GM23338 (cell line): ENCODE data around the gene SGCG. TPM values are rescaled to one million over a fixed set of nuclear protein-coding genes. Genes with fewer than 3 reads are reported as not detected.
A peak's percentile ranks its signal among the peaks of the same experiment; 100 is the strongest.

Source experiments
- ATAC-seq: fragments of 200-7000 bp; cut with Tn5 transposase; 3 replicates; pipeline ENCODE4 v1.9.1; 2020
- DNase-seq: peaks from one replicate; pipeline ENCODE4 v3.0.0-alpha.2; 2015; ENCODE audit warnings: low spot score
- H2AFZ ChIP-seq: fragments of 200-600 bp; sonication (generic); 2 replicates; pipeline ENCODE4 v1.8.0; 2016; ENCODE audit warnings: antibody characterized with exemption, mild to moderate bottlenecking, moderate library complexity
- H3F3A ChIP-seq: fragments of 200-600 bp; sonication (generic); replicated peaks from 2 replicates; pipeline ENCODE4 v1.8.0; 2017; ENCODE audit warnings: antibody characterized with exemption, mixed run types, low read depth
- H3K27ac ChIP-seq: fragments of 200-600 bp; sonication (generic); 2 replicates; pipeline ENCODE4 v1.6.1; 2016; ENCODE audit warnings: low read depth
- H3K27me3 ChIP-seq: fragments of 200-600 bp; sonication (generic); 2 replicates; pipeline ENCODE4 v1.8.0; 2016; ENCODE audit warnings: mild to moderate bottlenecking, mixed run types, moderate library complexity; ENCODE audit not compliant: insufficient read depth
- H3K36me3 ChIP-seq: fragments of 200-600 bp; sonication (generic); 2 replicates; pipeline ENCODE4 v1.8.0; 2016; ENCODE audit warnings: mild to moderate bottlenecking; ENCODE audit not compliant: insufficient read depth
- H3K4me1 ChIP-seq: fragments of 200-600 bp; sonication (generic); 2 replicates; pipeline ENCODE4 v1.8.0; 2016; ENCODE audit warnings: mild to moderate bottlenecking, moderate library complexity; ENCODE audit not compliant: insufficient read depth
- H3K4me2 ChIP-seq: fragments of 200-600 bp; sonication (generic); 2 replicates; pipeline ENCODE4 v1.7.1; 2017; ENCODE audit warnings: mixed run types
- H3K4me3 ChIP-seq: fragments of 200-600 bp; sonication (generic); 2 replicates; pipeline ENCODE4 v1.6.1; 2016; ENCODE audit warnings: mixed run types
- H3K79me2 ChIP-seq: fragments of 200-600 bp; sonication (generic); replicated peaks from 2 replicates; pipeline ENCODE4 v1.8.0; 2017; ENCODE audit warnings: mild to moderate bottlenecking; ENCODE audit not compliant: insufficient read depth
- H3K9me2 ChIP-seq: fragments of 200-600 bp; sonication (generic); 2 replicates; pipeline ENCODE4 v1.8.0; 2017; ENCODE audit not compliant: insufficient read depth
- H4K20me1 ChIP-seq: fragments of 200-600 bp; sonication (generic); replicated peaks from 2 replicates; pipeline ENCODE4 v1.8.0; 2017; ENCODE audit warnings: mild to moderate bottlenecking; ENCODE audit not compliant: insufficient read depth
- H3K27ac Mint-ChIP-seq: 2 replicates; pipeline ENCODE4 v1.8.0; 2020; ENCODE audit warnings: inconsistent platforms, mild to moderate bottlenecking, moderate library complexity, mixed read lengths
- H3K27me3 Mint-ChIP-seq: 3 replicates; pipeline ENCODE4 v1.8.0; 2022; ENCODE audit warnings: low read depth, mild to moderate bottlenecking, moderate library complexity, mixed read lengths, inconsistent platforms; ENCODE audit not compliant: insufficient read depth, poor library complexity
- H3K36me3 Mint-ChIP-seq: 3 replicates; pipeline ENCODE4 v1.8.0; 2021; ENCODE audit warnings: low read depth, mild to moderate bottlenecking, inconsistent platforms, moderate library complexity, mixed read lengths
- H3K4me1 Mint-ChIP-seq: 3 replicates; pipeline ENCODE4 v1.8.0; 2020; ENCODE audit warnings: mild to moderate bottlenecking, inconsistent platforms, mixed read lengths
- H3K4me3 Mint-ChIP-seq: 3 replicates; pipeline ENCODE4 v1.8.0; 2021; ENCODE audit warnings: moderate library complexity, mild to moderate bottlenecking, inconsistent platforms, mixed read lengths
- H3K9me3 Mint-ChIP-seq: 3 replicates; pipeline ENCODE4 v1.8.0; 2020; ENCODE audit warnings: moderate library complexity, mild to moderate bottlenecking, inconsistent platforms, mixed read lengths
- NANOG ChIP-seq: IDR thresholded peaks from 2 replicates; pipeline ENCODE4 v1.6.1; 2016; ENCODE audit warnings: antibody characterized with exemption, borderline replicate concordance
- STAT1 ChIP-seq: IDR thresholded peaks from one replicate; pipeline ENCODE4 v1.6.1; 2016; ENCODE audit warnings: antibody characterized with exemption; ENCODE audit not compliant: unreplicated experiment
- ZNF331 ChIP-seq: fragments of 250-450 bp; sonication (Bioruptor Pico); IDR thresholded peaks from 2 replicates; pipeline ENCODE4 v1.5.0; 2020; ENCODE audit warnings: low read depth, mild to moderate bottlenecking, moderate library complexity
- polyA plus RNA-seq: library from polyadenylated mRNA; unstranded; fragments of >200 nt; fragmentation: Nextera tagmentation; extraction: Ambion mirVana; gene quantifications from 2 replicates; pipeline ENCODE4 v1.2.1, GENCODE V29; 2016
- total RNA-seq: library from RNA; depleted of rRNA; stranded (reverse); fragments of >200 nt; shearing (Covaris generic); gene quantifications from 2 replicates; pipeline ENCODE4 v1.2.3, GENCODE V29; 2014
- TF ChIP-seq, protein P1 (sequence below), 2 experiments: fragments of 200-600 bp in 1 of 2; sonication (generic) in 1 of 2; conservative IDR thresholded peaks; 2 replicates each; pipeline versions ENCODE4 v1.5.1 to v1.6.1; 2016 to 2017; ENCODE audit warnings: antibody characterized with exemption in 2 of 2, low read depth in 2 of 2, mild to moderate bottlenecking in 2 of 2, moderate library complexity in 1 of 2
- TF ChIP-seq, protein P2 (sequence below): fragments of 250-450 bp; sonication (Bioruptor Pico); IDR thresholded peaks from 2 replicates; pipeline ENCODE4 v1.5.0; 2020; ENCODE audit warnings: mild to moderate bottlenecking, moderate library complexity

The SGCG gene
- total and polyA plus RNA-seq, 2 experiments from 2014 or later = not detected

- Histone ChIP-seq H3K4me2 (no peak overlapping the region), H3K4me3 (no peak overlapping the region), H3F3A (no peaks in the 10 kb centered on the region), H3K27ac (no peak overlapping the region), H4K20me1 (no peaks in the 10 kb centered on the region), H3K9me2 (no peaks in the 10 kb centered on the region), H3K4me1 (no peaks in the 10 kb centered on the region), H2AFZ (no peak overlapping the region), H3K36me3 (no peaks in the 10 kb centered on the region), H3K27me3 (no peaks in the 10 kb centered on the region), H3K79me2 (no peaks in the 10 kb centered on the region)
- H3K36me3 Mint-ChIP-seq = peaks cover 1% of the 10 kb centered on the region; the same call in 2 of the 3 replicates
- TF ChIP-seq, protein P1, sequence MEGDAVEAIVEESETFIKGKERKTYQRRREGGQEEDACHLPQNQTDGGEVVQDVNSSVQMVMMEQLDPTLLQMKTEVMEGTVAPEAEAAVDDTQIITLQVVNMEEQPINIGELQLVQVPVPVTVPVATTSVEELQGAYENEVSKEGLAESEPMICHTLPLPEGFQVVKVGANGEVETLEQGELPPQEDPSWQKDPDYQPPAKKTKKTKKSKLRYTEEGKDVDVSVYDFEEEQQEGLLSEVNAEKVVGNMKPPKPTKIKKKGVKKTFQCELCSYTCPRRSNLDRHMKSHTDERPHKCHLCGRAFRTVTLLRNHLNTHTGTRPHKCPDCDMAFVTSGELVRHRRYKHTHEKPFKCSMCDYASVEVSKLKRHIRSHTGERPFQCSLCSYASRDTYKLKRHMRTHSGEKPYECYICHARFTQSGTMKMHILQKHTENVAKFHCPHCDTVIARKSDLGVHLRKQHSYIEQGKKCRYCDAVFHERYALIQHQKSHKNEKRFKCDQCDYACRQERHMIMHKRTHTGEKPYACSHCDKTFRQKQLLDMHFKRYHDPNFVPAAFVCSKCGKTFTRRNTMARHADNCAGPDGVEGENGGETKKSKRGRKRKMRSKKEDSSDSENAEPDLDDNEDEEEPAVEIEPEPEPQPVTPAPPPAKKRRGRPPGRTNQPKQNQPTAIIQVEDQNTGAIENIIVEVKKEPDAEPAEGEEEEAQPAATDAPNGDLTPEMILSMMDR (conservative IDR thresholded peaks at IDR 0.05; ENCODE audit: low read depth in 2 of 2) = peak; percentile 8 to 33; a peak in 1 of 4 replicates
- TF ChIP-seq, protein P2, sequence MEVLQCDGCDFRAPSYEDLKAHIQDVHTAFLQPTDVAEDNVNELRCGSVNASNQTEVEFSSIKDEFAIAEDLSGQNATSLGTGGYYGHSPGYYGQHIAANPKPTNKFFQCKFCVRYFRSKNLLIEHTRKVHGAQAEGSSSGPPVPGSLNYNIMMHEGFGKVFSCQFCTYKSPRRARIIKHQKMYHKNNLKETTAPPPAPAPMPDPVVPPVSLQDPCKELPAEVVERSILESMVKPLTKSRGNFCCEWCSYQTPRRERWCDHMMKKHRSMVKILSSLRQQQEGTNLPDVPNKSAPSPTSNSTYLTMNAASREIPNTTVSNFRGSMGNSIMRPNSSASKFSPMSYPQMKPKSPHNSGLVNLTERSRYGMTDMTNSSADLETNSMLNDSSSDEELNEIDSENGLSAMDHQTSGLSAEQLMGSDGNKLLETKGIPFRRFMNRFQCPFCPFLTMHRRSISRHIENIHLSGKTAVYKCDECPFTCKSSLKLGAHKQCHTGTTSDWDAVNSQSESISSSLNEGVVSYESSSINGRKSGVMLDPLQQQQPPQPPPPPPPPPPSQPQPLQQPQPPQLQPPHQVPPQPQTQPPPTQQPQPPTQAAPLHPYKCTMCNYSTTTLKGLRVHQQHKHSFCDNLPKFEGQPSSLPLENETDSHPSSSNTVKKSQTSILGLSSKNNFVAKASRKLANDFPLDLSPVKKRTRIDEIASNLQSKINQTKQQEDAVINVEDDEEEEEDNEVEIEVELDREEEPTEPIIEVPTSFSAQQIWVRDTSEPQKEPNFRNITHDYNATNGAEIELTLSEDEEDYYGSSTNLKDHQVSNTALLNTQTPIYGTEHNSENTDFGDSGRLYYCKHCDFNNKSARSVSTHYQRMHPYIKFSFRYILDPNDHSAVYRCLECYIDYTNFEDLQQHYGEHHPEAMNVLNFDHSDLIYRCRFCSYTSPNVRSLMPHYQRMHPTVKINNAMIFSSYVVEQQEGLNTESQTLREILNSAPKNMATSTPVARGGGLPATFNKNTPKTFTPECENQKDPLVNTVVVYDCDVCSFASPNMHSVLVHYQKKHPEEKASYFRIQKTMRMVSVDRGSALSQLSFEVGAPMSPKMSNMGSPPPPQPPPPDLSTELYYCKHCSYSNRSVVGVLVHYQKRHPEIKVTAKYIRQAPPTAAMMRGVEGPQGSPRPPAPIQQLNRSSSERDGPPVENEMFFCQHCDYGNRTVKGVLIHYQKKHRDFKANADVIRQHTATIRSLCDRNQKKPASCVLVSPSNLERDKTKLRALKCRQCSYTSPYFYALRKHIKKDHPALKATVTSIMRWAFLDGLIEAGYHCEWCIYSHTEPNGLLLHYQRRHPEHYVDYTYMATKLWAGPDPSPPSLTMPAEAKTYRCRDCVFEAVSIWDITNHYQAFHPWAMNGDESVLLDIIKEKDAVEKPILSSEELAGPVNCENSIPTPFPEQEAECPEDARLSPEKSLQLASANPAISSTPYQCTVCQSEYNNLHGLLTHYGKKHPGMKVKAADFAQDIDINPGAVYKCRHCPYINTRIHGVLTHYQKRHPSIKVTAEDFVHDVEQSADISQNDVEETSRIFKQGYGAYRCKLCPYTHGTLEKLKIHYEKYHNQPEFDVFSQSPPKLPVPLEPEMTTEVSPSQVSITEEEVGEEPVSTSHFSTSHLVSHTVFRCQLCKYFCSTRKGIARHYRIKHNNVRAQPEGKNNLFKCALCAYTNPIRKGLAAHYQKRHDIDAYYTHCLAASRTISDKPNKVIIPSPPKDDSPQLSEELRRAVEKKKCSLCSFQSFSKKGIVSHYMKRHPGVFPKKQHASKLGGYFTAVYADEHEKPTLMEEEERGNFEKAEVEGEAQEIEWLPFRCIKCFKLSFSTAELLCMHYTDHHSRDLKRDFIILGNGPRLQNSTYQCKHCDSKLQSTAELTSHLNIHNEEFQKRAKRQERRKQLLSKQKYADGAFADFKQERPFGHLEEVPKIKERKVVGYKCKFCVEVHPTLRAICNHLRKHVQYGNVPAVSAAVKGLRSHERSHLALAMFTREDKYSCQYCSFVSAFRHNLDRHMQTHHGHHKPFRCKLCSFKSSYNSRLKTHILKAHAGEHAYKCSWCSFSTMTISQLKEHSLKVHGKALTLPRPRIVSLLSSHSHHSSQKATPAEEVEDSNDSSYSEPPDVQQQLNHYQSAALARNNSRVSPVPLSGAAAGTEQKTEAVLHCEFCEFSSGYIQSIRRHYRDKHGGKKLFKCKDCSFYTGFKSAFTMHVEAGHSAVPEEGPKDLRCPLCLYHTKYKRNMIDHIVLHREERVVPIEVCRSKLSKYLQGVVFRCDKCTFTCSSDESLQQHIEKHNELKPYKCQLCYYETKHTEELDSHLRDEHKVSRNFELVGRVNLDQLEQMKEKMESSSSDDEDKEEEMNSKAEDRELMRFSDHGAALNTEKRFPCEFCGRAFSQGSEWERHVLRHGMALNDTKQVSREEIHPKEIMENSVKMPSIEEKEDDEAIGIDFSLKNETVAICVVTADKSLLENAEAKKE (CRISPR knock-in tag) = no peak
- peaks cover 10% of the 10 kb centered on the region for H3K9me3 Mint-ChIP-seq
- ATAC-seq (peak; percentile 34; the same call in 1 of the 3 replicates), DNase-seq (peak; percentile 38)
- no peaks in the 10 kb centered on the region for H3K27me3 Mint-ChIP-seq
- H3K4me1 Mint-ChIP-seq = peaks cover 2% of the 10 kb centered on the region; the same call in 1 of the 3 replicates
- H3K4me3 Mint-ChIP-seq = no peak overlapping the region
- H3K27ac Mint-ChIP-seq = no peak overlapping the region
These were observed 33.0 kb upstream of the SGCG start for GRCh38 chr13:23147827-23148226.

DNA sequence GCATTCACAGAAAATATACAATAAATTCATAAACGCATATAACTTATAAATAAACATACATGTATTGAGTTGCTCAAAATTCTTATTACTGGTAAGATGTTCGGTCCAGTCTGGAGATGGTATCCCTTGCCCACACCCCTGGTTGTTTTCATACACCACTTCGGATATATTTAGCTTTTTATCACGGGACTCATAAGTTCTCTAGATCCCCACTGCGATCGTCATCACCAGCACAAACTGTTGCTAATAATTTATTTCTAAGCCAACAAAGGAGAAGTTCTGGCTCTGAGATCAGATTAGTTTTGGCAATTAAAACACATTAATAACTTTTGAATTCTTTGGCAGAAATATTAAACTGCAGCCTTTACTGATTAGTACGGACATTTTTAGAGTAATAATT is 23.0 kb upstream of the SGCG start:
- peaks cover 4% of the 10 kb centered on the region for H3K4me1 Mint-ChIP-seq
- H3K4me3 ChIP-seq = no peak overlapping the region
- peaks cover 34% of the 10 kb centered on the region for H3K27me3 ChIP-seq
- H3K4me2 ChIP-seq = no peak overlapping the region
- H3K9me3 Mint-ChIP-seq = peaks cover 7% of the 10 kb centered on the region; the same call in 2 of the 3 replicates
- no peaks in the 10 kb centered on the region for H3K79me2 ChIP-seq
- no peak overlapping the region for H3K27ac ChIP-seq
- H3K27me3 Mint-ChIP-seq = peaks cover 23% of the 10 kb centered on the region
- H3K9me2 ChIP-seq = no peaks in the 10 kb centered on the region
- H4K20me1 ChIP-seq = 0 out of 2 replicates have a peak, but pooled peaks cover 8% of the 10 kb centered on the region
- no peak overlapping the region for H2AFZ ChIP-seq
- no peaks in the 10 kb centered on the region for H3K36me3 Mint-ChIP-seq
- H3K36me3 ChIP-seq = no peaks in the 10 kb centered on the region
- no peaks in the 10 kb centered on the region for H3F3A ChIP-seq
- no peak for DNase-seq
- ATAC-seq = no peak
- H3K27ac Mint-ChIP-seq = no peak overlapping the region
- peaks cover 8% of the 10 kb centered on the region; the same call in 1 of the 2 replicates for H3K4me1 ChIP-seq
- H3K4me3 Mint-ChIP-seq = no peak overlapping the region
- no peak for TF ChIP-seq STAT1
- no peak for TF ChIP-seq ZNF331 (CRISPR knock-in tag)
- no peak for TF ChIP-seq NANOG
